GM21381 (cell line): Measurements from ENCODE around the gene MCM5.
"Not testable (repeated sequence)": the region's sequence is repeated elsewhere in the genome, so short reads cannot be mapped to it uniquely, and the experiment has no call there.

Experiments
- ATAC-seq: cut with Tn5 transposase; IDR thresholded peaks from one replicate; pipeline ENCODE4 v1.9.1; 2021; ENCODE audit warnings: mild to moderate bottlenecking, moderate library complexity; ENCODE audit not compliant: unreplicated experiment

Gene MCM5

GRCh38 chr22:35378621-35379020 lies 21.3 kb upstream of the MCM5 start:
- ATAC-seq: no peak

DNA sequence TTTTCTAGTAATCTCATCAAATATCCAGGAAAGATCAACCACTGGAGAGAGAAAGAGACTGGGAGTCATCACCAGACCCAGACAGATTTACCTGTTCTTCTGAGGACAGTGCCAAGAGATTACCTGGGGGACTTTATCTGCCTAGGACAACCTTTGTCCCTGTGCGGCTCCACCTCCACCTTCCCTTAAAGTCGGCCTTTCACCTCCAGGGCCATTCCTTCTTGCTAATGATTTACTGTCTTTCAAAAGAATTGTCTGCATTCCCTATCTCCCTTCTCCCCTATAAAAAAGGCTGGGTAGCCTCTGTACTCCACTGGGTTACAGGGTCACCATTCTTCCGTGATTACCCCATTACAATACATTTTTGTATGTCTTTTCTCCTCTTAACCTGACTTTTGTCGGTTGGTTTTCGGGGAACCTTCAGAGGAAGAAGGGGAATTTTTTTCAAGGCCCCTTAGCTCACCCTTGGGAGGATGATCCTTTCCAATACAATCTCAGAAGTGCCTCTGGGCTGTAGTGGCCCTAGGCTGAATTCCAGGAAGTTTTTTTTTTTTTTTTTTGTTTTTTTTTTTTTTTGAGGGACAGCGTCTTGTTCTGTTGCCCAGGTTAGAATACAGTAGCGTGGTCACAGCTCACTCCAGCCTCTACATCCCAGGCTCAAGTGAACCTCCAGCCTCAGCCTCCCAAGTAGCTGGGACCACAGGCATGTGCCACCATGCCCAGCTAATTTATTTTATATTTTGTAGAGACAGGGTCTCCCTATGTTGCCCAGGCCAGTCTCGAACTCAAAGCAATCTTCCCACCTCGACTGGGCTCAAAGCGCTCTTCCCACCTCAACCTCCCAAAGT lies 20.6 kb upstream of the MCM5 start:
- ATAC-seq: no peak

DNA sequence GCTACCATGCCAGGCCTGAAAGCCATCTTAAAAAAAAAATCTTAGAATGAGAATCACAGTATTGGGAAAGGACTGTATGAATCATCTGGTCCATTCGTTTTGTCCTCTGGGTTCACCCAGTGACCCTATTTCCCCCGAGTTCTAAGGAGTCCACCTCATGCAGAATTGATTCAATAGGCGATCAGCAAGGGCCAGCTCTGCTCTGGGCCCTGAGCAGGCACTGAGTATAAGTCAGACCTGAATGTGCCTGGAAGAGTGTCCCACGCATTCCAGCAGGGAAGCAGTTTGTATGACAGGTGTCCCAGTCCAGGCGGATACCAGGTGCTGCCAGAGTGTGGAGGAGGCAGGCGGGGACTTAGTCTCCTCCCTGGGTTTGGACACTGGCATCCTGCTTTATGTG lies 19.9 kb upstream of the MCM5 start:
- ATAC-seq: no peak

GRCh38 chr22:35380537-35381423 lies 19.2 kb upstream of the MCM5 start, which contains the start of gene HMOX1:
Gene HMOX1 (plus strand): TSS chr22:35381096. CDS start chr22:35381174, 78 bp downstream.
- ATAC-seq: peak; percentile 58

GRCh38 chr22:35381424-35382009 lies 18.4 kb upstream of the MCM5 start:
- ATAC-seq: no peak

DNA sequence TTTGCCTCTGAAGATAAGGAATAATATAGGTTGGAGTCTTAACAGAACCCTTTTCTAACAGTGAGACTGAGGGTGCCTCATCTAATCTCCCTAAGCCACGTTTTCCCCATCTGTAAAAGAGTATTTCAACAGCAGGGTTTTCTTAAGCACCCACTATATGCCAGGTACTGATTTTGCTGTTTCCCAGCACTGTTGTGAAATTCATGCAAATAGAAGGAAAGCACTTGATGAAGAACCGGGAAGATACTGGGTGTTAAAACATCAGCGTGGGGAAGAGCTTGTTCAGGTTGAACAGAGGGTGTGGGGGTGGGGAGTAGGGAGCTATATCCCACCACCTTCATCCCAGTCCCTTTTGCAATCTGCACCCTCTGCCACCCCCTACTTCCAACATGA lies 16.3 kb upstream of the MCM5 start:
- no peak for ATAC-seq

GRCh38 chr22:35384527-35384926 lies 15.4 kb upstream of the MCM5 start:
- ATAC-seq: no peak

DNA sequence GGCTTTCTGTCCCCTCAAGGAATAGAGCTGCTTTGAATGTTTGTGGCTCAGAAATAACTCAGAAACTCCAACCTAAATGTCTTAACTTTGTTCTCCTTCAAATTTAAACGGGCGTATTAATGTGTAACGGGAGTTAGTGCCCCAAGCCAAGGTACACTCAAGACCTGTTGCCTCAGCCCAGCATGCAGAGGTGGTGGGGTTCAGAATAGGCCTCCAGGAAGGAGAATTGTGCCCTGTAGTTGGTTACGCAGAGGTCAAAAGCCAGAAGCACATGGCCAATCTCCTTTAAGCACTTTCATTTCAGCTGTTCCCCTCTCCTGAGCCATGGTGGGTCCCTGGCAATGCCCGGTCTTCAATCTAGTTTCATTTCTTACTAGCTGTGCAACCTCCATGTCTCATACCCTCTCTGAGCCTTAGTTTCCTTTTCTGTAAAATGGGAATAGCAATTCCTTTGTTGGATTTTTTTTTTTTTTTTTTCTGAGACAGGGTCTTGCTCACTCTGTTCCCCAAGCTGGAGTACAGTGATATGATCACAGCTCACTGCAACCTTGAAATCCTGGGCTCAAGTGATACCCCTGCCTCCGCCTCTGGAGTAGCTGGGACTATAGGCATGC lies 14.9 kb upstream of the MCM5 start:
- no peak for ATAC-seq

GRCh38 chr22:35386670-35387288 lies 13.2 kb upstream of the MCM5 start:
- ATAC-seq: no peak

- no peak for ATAC-seq
Observed at GRCh38 chr22:35390933-35391332, 9.0 kb upstream of the MCM5 start.

DNA sequence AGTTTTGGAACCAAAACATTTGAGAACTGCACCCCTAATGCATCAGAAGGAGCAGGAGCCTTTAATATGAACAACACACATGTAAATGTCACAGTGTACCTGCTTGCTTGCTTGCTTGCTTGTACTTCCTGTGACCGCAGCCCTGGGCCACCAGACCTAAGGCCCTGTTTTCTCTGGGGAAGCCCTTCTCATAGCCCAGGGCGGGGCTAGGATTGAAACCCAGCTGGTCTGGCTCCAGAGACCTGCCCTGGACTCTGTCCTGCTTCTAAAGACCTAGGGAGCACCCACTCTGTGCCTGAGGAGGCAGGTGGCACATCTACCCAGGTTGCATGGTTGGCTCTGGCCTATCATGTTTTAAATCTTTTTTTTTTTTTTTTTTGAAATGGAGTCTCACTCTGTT lies 7.6 kb upstream of the MCM5 start:
- no peak for ATAC-seq

DNA sequence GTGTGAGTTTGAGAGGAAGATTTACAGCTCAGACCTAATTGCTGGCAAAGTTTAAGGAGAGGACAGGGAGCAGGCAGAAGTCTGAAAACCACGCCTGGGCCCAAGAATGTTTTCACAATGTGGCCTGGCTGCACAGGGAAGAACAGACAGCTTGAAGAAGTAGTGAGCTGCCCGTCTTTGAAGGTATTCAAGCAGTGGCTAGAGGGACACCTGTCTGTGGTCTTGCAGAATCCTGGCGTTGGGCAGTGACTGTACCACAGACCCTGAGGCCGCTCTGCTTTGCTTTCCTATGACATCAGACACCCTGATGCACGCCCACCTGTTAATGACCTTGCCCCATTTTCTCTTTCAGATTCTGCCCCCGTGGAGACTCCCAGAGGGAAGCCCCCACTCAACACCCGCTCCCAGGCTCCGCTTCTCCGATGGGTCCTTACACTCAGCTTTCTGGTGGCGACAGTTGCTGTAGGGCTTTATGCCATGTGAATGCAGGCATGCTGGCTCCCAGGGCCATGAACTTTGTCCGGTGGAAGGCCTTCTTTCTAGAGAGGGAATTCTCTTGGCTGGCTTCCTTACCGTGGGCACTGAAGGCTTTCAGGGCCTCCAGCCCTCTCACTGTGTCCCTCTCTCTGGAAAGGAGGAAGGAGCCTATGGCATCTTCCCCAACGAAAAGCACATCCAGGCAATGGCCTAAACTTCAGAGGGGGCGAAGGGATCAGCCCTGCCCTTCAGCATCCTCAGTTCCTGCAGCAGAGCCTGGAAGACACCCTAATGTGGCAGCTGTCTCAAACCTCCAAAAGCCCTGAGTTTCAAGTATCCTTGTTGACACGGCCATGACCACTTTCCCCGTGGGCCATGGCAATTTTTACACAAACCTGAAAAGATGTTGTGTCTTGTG lies 6.6 kb upstream of the MCM5 start:
- no peak for ATAC-seq

GRCh38 chr22:35394011-35394312 lies 6.0 kb upstream of the MCM5 start:
- ATAC-seq: no peak

GRCh38 chr22:35394810-35395563 lies 5.0 kb upstream of the MCM5 start:
- ATAC-seq: no peak

DNA sequence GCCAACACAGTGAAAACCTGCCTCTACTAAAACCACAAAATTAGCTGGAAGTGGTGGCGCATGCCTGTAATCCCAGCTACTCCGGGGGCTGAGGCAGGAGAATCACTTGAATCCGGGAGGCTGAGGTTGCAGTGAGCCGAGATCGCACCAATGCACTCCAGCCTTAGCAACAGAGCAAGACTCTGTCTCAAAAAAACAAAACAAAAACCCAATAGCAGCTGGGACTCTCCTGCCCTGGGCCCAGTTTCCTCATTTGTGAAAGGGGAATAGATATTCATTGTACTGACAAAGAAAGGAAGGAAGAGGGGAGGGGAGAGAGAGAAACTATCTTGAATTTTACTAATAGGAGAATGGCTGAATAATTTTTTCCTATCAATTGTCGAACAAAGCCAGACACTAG lies 3.3 kb upstream of the MCM5 start:
- not testable (repeated sequence) for ATAC-seq

- ATAC-seq: no peak
Observed at GRCh38 chr22:35397095-35397904, 2.6 kb upstream of the MCM5 start.

- ATAC-seq: no peak
Observed at GRCh38 chr22:35398591-35398973, 1.4 kb upstream of the MCM5 start.

- no peak for ATAC-seq
Observed at GRCh38 chr22:35399114-35399677, 744 bp upstream of the MCM5 start.
